Stomach (tissue), 9 donors: Measurements from ENCODE around the gene BLOC1S4. TPM values are rescaled to one million over a fixed set of nuclear protein-coding genes. Genes with fewer than 3 reads are reported as not detected.

Experiments used
- DNase-seq, 2 donors: peaks; one replicate each; pipeline versions ENCODE4 v3.0.0 to v3.0.0-alpha.2; 2013 to 2019
- H3K27ac ChIP-seq, 5 donors: fragments of 200-600 bp in 4 of 5; sonication (generic) in 4 of 5; one replicate each; pipeline ENCODE4 v1.5.1; 2013 to 2019; ENCODE audit warnings: mild to moderate bottlenecking in 1 of 5, moderate library complexity in 1 of 5
- H3K27me3 ChIP-seq, 3 donors: fragments of 200-600 bp; sonication (generic); one replicate each; pipeline ENCODE4 v1.5.1; 2017 to 2019; ENCODE audit warnings: mixed run types in 1 of 3
- H3K36me3 ChIP-seq, 4 donors: fragments of 200-600 bp; sonication (generic); 1 replicate in 3 of 4; 2 replicates in 1 of 4; pipeline ENCODE4 v1.5.1; 2016 to 2019
- H3K4me1 ChIP-seq, 4 donors: fragments of 200-600 bp; sonication (generic); one replicate each; pipeline ENCODE4 v1.5.1; 2016 to 2019
- H3K4me3 ChIP-seq, 4 donors: fragments of 200-600 bp; sonication (generic) in 3 of 4; one replicate each; pipeline ENCODE4 v1.5.1; 2016 to 2019; ENCODE audit warnings: mild to moderate bottlenecking in 1 of 4
- H3K9me3 ChIP-seq, 4 donors: fragments of 200-600 bp; sonication (generic); one replicate each; pipeline ENCODE4 v1.5.1; 2016 to 2019
- EP300 ChIP-seq: sonication (generic); formaldehyde crosslinking; IDR thresholded peaks from one replicate; pipeline ENCODE4 v1.6.1; 2017; ENCODE audit warnings: antibody characterized with exemption
- POLR2A ChIP-seq, 4 donors: fragments of 450-650 bp; IDR thresholded peaks; one replicate each; pipeline ENCODE4 v1.6.1; 2016; ENCODE audit warnings: antibody characterized with exemption in 4 of 4, control low read depth in 2 of 4, mild to moderate bottlenecking in 1 of 4, moderate library complexity in 1 of 4
- POLR2AphosphoS5 ChIP-seq, 3 donors: sonication (generic); formaldehyde crosslinking; IDR thresholded peaks; one replicate each; pipeline ENCODE4 v1.6.1; 2016; ENCODE audit warnings: antibody characterized with exemption in 3 of 3
- WGBS, 5 donors: extraction: QIAGEN DNeasy Blood & Tissue Kit in 3 of 5; methylation state at CpG; one replicate each; pipeline versions ENCODE4 v1.1.5 to v1.1.7; 2013 to 2018; 5-methylcytosine and 5-hydroxymethylcytosine counted together
- intact Hi-C: fragments of 100-400 bp; cut with DNase I; formaldehyde crosslinking; loops from one replicate; pipeline ENCODE4 v1.15.1; 2023; ENCODE audit warnings: low total_unique reads
- polyA plus RNA-seq, 3 donors: library from polyadenylated mRNA; stranded (reverse); fragments of 200-250 nt; gene quantifications; one replicate each; pipeline ENCODE4 v1.2.3, GENCODE V29; 2013
- total RNA-seq, 5 donors: library from RNA; depleted of rRNA; stranded (reverse); fragments of >200 nt; gene quantifications; one replicate each; pipeline versions ENCODE4 v1.1.0 to v1.2.3, GENCODE V29; 2014 to 2016
- TF ChIP-seq, protein P1 (sequence below), 7 experiments: fragments of 450-650 bp in 4 of 7; fragments of 200-600 bp in 3 of 7; sonication (generic) in 3 of 7; IDR thresholded peaks; one replicate each; pipeline ENCODE4 v1.5.1; 2016 to 2019; ENCODE audit warnings: antibody characterized with exemption in 7 of 7, control low read depth in 2 of 7, mild to moderate bottlenecking in 1 of 7
- donor health status: healthy with polysubstance abuse.
- donor health status: Bipolar disorder and iron deficiency.
- donor health status: healthy.

The BLOC1S4 gene
- total and polyA plus RNA-seq, 8 donors, result 8.4 to 64.3 (median 16.6) TPM

DNA sequence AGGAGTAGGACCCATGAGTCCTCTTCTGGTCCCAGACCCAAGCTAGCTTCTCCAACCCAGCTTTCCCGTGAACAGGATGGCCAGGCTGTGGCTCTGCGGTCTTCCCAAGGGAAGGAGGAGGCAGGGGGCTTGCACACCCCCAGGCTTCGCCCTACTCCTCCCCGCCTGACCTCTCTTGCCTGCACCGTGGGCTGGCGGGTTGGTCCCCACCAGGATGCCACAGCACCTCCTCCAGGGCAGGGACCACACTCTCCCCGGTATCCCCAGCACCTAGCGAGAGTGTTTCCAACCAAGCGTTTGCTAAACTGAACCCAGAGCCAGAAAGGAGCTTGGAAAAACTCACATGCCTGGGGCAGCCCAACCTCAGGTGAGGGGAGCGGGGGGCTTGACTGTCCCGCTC lies 31.3 kb upstream of the BLOC1S4 start:
- 83 to 94% (median 91%) methylated on average over 7 to 11 of the region's 11 CpGs for WGBS, 5 donors
- H3K27me3 ChIP-seq, result no peaks in the 10 kb centered on the region
- H3K4me3 ChIP-seq, result no peak overlapping the region
- H3K36me3 ChIP-seq, result peaks cover 0 to 7% (median 0%) of the 10 kb centered on the region in 4 donors
- H3K9me3 ChIP-seq, result peaks cover 0 to 4% (median 0%) of the 10 kb centered on the region in 4 donors
- DNase-seq, result no peak
- TF ChIP-seq EP300, result no peak
- TF ChIP-seq POLR2A (IDR thresholded peaks at IDR 0.05), result no peak
- no peak for TF ChIP-seq POLR2AphosphoS5 (IDR thresholded peaks at IDR 0.05)
- TF ChIP-seq, protein P1, sequence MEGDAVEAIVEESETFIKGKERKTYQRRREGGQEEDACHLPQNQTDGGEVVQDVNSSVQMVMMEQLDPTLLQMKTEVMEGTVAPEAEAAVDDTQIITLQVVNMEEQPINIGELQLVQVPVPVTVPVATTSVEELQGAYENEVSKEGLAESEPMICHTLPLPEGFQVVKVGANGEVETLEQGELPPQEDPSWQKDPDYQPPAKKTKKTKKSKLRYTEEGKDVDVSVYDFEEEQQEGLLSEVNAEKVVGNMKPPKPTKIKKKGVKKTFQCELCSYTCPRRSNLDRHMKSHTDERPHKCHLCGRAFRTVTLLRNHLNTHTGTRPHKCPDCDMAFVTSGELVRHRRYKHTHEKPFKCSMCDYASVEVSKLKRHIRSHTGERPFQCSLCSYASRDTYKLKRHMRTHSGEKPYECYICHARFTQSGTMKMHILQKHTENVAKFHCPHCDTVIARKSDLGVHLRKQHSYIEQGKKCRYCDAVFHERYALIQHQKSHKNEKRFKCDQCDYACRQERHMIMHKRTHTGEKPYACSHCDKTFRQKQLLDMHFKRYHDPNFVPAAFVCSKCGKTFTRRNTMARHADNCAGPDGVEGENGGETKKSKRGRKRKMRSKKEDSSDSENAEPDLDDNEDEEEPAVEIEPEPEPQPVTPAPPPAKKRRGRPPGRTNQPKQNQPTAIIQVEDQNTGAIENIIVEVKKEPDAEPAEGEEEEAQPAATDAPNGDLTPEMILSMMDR (IDR thresholded peaks at IDR 0.05), result no peak
- intact Hi-C loops, result no loop called here
- H3K27ac ChIP-seq, result no peak overlapping the region
- peaks cover 16 to 20% (median 20%) of the 10 kb centered on the region in 4 donors for H3K4me1 ChIP-seq

DNA sequence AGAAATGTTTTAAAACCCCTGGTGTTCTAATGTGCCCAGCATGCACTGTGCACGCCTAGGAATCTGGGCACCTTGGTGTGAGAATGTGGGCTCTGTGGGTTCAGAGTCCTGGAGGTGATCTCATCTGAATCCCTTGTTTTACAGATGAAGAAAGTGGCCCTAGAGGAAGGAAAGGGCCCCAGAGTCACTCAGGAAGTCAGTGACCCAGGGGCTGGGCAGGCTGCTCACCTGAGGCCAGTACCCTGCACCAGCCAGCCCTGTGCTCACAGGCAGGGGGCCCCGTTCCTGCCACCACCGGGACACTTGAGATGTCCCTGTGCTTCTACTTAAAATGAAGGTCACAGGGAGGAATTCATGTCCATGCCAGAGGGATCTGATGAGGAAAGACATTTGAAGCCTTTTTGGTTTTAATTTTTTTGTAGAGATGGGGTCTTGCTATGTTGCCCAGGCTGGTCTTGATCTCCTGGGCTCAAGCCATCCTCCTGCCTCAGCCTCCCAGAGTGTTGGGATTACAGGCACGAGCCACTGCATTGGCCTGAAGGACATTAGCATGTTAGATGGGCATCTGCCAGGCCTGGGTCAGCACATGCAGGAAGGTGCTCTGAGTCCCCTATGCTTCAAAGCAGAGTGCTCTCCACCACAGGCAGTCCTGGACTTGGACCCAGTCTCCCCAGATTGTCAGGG lies 29.7 kb upstream of the BLOC1S4 start:
- H3K4me3 ChIP-seq, result no peak overlapping the region
- no peak for DNase-seq
- no peak overlapping the region for H3K27ac ChIP-seq
- H3K4me1 ChIP-seq, result peaks cover 24 to 36% (median 31%) of the 10 kb centered on the region in 4 donors
- H3K36me3 ChIP-seq, result no peaks in the 10 kb centered on the region
- intact Hi-C loops, result no loop called here
- 64 to 92% (median 75%) methylated on average over 2 to 4 of the region's 4 CpGs for WGBS, 5 donors
- H3K9me3 ChIP-seq, result no peaks in the 10 kb centered on the region
- H3K27me3 ChIP-seq, result no peaks in the 10 kb centered on the region
- TF ChIP-seq POLR2AphosphoS5 (IDR thresholded peaks at IDR 0.05), result no peak
- TF ChIP-seq, protein P1 (IDR thresholded peaks at IDR 0.05), result no peak
- no peak for TF ChIP-seq EP300
- TF ChIP-seq POLR2A (IDR thresholded peaks at IDR 0.05), result no peak

DNA sequence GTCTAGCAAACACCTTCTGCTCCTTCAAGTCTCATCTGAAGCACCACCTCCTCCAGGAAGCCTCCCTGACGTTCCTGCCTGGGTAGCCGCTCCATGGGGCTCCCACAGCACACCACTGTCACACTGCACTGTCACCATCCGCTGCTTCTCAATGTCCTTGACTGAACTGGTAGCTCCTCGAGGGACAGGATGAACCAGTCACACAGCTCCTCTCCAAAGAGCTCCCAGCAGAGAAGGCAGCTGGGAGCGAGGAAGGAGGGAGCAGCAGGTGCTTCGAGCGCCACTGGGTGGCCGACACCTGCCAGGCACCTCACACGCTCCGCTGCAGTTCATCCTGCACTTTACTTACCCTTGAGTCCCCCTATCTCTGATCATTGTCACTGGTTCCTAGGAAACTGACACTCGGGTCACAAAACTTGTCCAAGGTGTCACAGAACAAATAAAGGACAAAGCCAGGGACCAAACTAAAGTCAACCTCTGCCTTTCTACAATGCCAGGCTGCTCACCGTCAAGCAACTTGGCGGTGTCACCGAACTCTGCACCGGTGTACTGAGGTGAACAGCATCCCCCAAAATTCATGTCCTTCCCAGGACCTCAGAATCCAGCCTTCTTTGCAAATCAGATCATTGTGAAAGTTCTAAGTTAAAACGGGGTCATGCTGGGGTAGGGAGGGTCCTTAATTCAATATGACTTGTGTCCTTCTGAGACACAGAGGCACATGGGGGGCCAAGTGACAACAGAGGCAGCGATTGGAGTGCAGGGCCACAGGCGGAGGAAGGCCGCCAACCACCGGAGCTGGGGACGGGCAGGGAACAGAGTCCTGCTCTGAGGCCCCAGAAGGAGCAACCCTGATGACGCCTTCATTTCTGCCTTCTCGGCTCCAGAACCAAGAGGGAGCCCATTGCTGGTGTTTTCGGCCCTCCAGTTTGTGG lies 27.8 kb upstream of the BLOC1S4 start:
- no peaks in the 10 kb centered on the region for H3K27me3 ChIP-seq
- intact Hi-C loops, result no loop called here
- no peaks in the 10 kb centered on the region for H3K36me3 ChIP-seq
- WGBS, 5 donors, result 60 to 87% (median 73%) methylated on average over 23 to 24 of the region's 24 CpGs
- TF ChIP-seq, protein P1 (IDR thresholded peaks at IDR 0.05), result peak in 2 of 7 experiments; percentile 3 to 22
- no peak for TF ChIP-seq POLR2A (IDR thresholded peaks at IDR 0.05)
- no peaks in the 10 kb centered on the region for H3K9me3 ChIP-seq
- peak overlapping the region in 3 of 4 donors; percentile 2 to 20 (median 17) for H3K4me3 ChIP-seq
- peaks cover 24 to 39% (median 38%) of the 10 kb centered on the region in 4 donors for H3K4me1 ChIP-seq
- H3K27ac ChIP-seq, result peak overlapping the region; percentile 77 to 92 (median 85)
- peak in 1 of 2 donors; percentile 76 for DNase-seq

DNA sequence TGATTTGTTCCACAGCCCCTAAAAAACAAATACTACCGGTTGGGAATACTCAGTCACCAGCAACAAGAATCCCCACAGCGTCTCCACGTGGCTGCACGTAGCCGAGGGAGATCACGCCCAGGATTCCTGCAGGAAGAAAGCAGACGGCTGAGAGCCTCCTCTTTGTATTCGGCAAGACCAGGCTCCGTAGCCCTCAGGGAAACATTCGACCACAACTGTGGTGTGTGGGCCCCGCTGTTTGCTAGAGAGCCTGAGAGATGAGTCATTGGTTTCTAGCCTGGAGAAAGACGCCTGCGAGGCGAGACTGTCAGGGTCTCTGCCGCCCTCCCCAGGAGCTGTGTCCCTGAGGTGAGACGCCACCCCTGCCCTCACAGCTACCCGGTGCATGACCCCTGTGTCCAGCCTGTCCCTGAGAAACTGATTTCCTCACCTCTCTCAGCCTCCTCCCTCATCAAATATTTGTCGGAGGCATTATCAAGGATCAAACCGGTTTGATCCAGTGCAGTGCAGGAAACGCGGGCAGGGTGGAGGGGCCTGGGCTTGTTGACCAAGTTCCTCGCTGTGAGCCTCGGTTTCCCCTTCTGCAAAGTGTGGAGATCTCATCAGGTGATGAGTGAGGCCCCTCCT lies 27.0 kb upstream of the BLOC1S4 start:
- DNase-seq, result peak; percentile 76 to 91
- intact Hi-C loops, result no loop called here
- Histone ChIP-seq H3K27me3 (no peaks in the 10 kb centered on the region), H3K4me3 (peak overlapping the region in 3 of 4 donors; percentile 12 to 20 (median 17)), H3K36me3 (no peaks in the 10 kb centered on the region), H3K27ac (peak overlapping the region; percentile 77 to 92 (median 85)), H3K9me3 (no peaks in the 10 kb centered on the region), H3K4me1 (peaks cover 31 to 47% (median 41%) of the 10 kb centered on the region in 4 donors)
- 8 to 36% (median 14%) methylated on average over 21 to 23 of the region's 23 CpGs for WGBS, 5 donors
- no peak for TF ChIP-seq POLR2A (IDR thresholded peaks at IDR 0.05)
- TF ChIP-seq, protein P1 (IDR thresholded peaks at IDR 0.05), result no peak
- peak in 2 of 3 donors; percentile 44 to 69 for TF ChIP-seq POLR2AphosphoS5 (IDR thresholded peaks at IDR 0.05)
- TF ChIP-seq EP300, result no peak
